PC-3 (cell line): ENCODE results near the gene NEDD4L.

Experiments
- EZH2phosphoT487 ChIP-seq: fragments of 300-600 bp; sonication (generic); IDR thresholded peaks from 2 replicates; pipeline ENCODE4 v1.6.1; 2018; ENCODE audit warnings: mild to moderate bottlenecking, antibody characterized with exemption, low read length, borderline replicate concordance
- TF ChIP-seq, protein P1 (sequence below): fragments of 300-600 bp; sonication (generic); conservative IDR thresholded peaks from 2 replicates; pipeline ENCODE4 v1.5.1; 2017; ENCODE audit warnings: antibody characterized with exemption, low read depth, mild to moderate bottlenecking, low read length

DNA sequence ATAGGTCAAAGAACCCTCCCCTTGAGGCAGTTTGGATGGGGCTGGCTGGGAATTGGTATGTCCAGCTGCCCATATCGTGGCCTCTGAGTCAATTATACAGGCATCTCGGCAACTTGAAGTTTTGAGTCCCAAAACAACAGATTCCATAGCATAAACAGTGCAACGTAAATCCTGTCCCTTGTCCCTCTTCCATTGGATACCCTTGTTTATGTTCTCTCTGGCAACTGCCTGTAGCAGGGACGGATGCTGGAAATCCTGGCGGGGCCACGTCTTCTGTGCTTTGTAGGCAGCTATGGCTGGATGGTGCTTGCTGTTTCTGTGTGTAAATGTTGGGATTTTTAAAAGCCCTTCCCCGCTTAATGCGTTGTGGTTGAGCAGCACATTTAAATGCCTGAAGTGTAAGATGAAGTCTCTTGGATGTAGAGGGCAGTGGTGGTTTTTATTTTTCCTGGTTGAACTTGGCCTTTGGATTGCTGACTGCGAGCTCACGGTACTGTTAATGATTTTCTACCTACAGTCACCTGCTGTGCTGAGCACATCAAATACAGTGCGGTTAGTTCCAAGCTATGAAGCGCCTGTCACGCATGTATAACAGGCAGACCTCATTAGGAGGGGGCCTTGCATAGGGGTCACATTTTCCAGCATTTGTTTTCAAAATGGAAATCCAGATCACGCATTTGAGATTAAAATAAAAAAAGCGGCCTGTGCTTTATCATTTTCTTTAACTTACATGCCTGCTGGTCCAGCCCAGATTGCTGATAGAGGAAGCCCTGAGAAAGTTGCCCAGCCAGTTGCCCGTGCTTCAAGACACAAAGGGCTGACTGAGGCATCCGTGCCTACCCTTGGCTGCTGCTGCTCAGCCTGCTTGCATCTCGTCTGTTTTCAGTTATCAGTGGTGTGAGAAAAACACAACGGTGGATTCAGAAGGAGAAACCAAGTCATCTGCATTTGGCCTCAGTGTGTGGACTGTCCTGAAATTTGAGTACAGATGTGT is 84.7 kb downstream of the NEDD4L start:
- no peak for TF ChIP-seq EZH2phosphoT487
- TF ChIP-seq, protein P1, sequence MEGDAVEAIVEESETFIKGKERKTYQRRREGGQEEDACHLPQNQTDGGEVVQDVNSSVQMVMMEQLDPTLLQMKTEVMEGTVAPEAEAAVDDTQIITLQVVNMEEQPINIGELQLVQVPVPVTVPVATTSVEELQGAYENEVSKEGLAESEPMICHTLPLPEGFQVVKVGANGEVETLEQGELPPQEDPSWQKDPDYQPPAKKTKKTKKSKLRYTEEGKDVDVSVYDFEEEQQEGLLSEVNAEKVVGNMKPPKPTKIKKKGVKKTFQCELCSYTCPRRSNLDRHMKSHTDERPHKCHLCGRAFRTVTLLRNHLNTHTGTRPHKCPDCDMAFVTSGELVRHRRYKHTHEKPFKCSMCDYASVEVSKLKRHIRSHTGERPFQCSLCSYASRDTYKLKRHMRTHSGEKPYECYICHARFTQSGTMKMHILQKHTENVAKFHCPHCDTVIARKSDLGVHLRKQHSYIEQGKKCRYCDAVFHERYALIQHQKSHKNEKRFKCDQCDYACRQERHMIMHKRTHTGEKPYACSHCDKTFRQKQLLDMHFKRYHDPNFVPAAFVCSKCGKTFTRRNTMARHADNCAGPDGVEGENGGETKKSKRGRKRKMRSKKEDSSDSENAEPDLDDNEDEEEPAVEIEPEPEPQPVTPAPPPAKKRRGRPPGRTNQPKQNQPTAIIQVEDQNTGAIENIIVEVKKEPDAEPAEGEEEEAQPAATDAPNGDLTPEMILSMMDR: no peak
